ENCODE data around the gene TTN. TPM values are rescaled to one million over a fixed set of nuclear protein-coding genes. Genes with fewer than 3 reads are reported as not detected.

TTN gene
- total and polyA plus RNA-seq, 2 donors (not counting 1 experiment from before 2014, with no cell fraction given) = 0.14 to 0.33 TPM

GRCh38 chr2:178550352-178550751, 256.9 kb downstream of the TTN start:
- Histone ChIP-seq H4K20me1 (ENCODE audit: control insufficient read depth, extremely low read depth, insufficient read depth, low read length) (no peaks in the 10 kb centered on the region), H2AFZ (ENCODE audit: low read length) (no peak overlapping the region), H3K4me3 (replicated peaks in 1 of 4; ENCODE audit: control extremely low read depth in 1 of 4, insufficient read depth in 1 of 4, low read depth in 3 of 4, low read length in 4 of 4) (no peak overlapping the region), H3K4me1 (ENCODE audit: control insufficient read depth, extremely low read depth, insufficient read depth, low read length) (peaks cover 3% of the 10 kb centered on the region), H3K4me2 (ENCODE audit: extremely low read depth, insufficient read depth, low read length) (no peak overlapping the region), H3K27me3 (ENCODE audit: control insufficient read depth, insufficient read depth, low read length) (no peaks in the 10 kb centered on the region), H3K79me2 (ENCODE audit: control insufficient read depth, insufficient read depth, low read length) (no peaks in the 10 kb centered on the region), H3K36me3 (ENCODE audit: control insufficient read depth, insufficient read depth, low read length) (no peaks in the 10 kb centered on the region), H3K9me3 (ENCODE audit: control insufficient read depth, insufficient read depth, low read depth, low read length) (no peaks in the 10 kb centered on the region), H3K9ac (ENCODE audit: insufficient read depth, low read length) (no peak overlapping the region), H3K27ac (ENCODE audit: insufficient read depth, low read length) (no peak overlapping the region)
- DNase-seq (ENCODE audit: low read depth in 2 of 2) = no peak
- TF ChIP-seq EZH2 (IDR thresholded peaks at IDR 0.05; ENCODE audit: low read length, missing control alignments) (no peak), CTCF (conservative IDR thresholded peaks at IDR 0.05 in 1 of 2, IDR thresholded peaks at IDR 0.05 in 1 of 2; ENCODE audit: low read depth in 1 of 2, low read length in 2 of 2) (no peak)

- H3K4me1 ChIP-seq (ENCODE audit: control insufficient read depth, extremely low read depth, insufficient read depth, low read length) = no peaks in the 10 kb centered on the region
- TF ChIP-seq EZH2 (IDR thresholded peaks at IDR 0.05; ENCODE audit: low read length, missing control alignments) (no peak), CTCF (conservative IDR thresholded peaks at IDR 0.05 in 1 of 2, IDR thresholded peaks at IDR 0.05 in 1 of 2; ENCODE audit: low read depth in 1 of 2, low read length in 2 of 2) (no peak)
- no peaks in the 10 kb centered on the region for H3K9me3 ChIP-seq (ENCODE audit: control insufficient read depth, insufficient read depth, low read depth, low read length)
- H3K27ac ChIP-seq (ENCODE audit: insufficient read depth, low read length) = no peak overlapping the region
- no peaks in the 10 kb centered on the region for H3K36me3 ChIP-seq (ENCODE audit: control insufficient read depth, insufficient read depth, low read length)
- no peak overlapping the region for H3K9ac ChIP-seq (ENCODE audit: insufficient read depth, low read length)
- no peak for DNase-seq (ENCODE audit: low read depth in 2 of 2)
- no peaks in the 10 kb centered on the region for H3K27me3 ChIP-seq (ENCODE audit: control insufficient read depth, insufficient read depth, low read length)
- no peak overlapping the region for H3K4me3 ChIP-seq (replicated peaks in 1 of 4; ENCODE audit: control extremely low read depth in 1 of 4, insufficient read depth in 1 of 4, low read depth in 3 of 4, low read length in 4 of 4)
- H2AFZ ChIP-seq (ENCODE audit: low read length) = no peak overlapping the region
- H3K79me2 ChIP-seq (ENCODE audit: control insufficient read depth, insufficient read depth, low read length) = no peaks in the 10 kb centered on the region
- no peak overlapping the region for H3K4me2 ChIP-seq (ENCODE audit: extremely low read depth, insufficient read depth, low read length)
- H4K20me1 ChIP-seq (ENCODE audit: control insufficient read depth, extremely low read depth, insufficient read depth, low read length) = no peaks in the 10 kb centered on the region
Observed at GRCh38 chr2:178542569-178542968, 264.7 kb downstream of the TTN start.

- H2AFZ ChIP-seq (ENCODE audit: low read length) = no peak overlapping the region
- no peak for DNase-seq (ENCODE audit: low read depth in 2 of 2)
- no peaks in the 10 kb centered on the region for H3K36me3 ChIP-seq (ENCODE audit: control insufficient read depth, insufficient read depth, low read length)
- no peak overlapping the region for H3K4me2 ChIP-seq (ENCODE audit: extremely low read depth, insufficient read depth, low read length)
- H3K9me3 ChIP-seq (ENCODE audit: control insufficient read depth, insufficient read depth, low read depth, low read length) = no peaks in the 10 kb centered on the region
- TF ChIP-seq CTCF (conservative IDR thresholded peaks at IDR 0.05 in 1 of 2, IDR thresholded peaks at IDR 0.05 in 1 of 2; ENCODE audit: low read depth in 1 of 2, low read length in 2 of 2) (no peak), EZH2 (IDR thresholded peaks at IDR 0.05; ENCODE audit: low read length, missing control alignments) (no peak)
- no peaks in the 10 kb centered on the region for H3K4me1 ChIP-seq (ENCODE audit: control insufficient read depth, extremely low read depth, insufficient read depth, low read length)
- no peaks in the 10 kb centered on the region for H3K27me3 ChIP-seq (ENCODE audit: control insufficient read depth, insufficient read depth, low read length)
- H3K9ac ChIP-seq (ENCODE audit: insufficient read depth, low read length) = no peak overlapping the region
- H3K79me2 ChIP-seq (ENCODE audit: control insufficient read depth, insufficient read depth, low read length) = no peaks in the 10 kb centered on the region
- no peak overlapping the region for H3K4me3 ChIP-seq (replicated peaks in 1 of 4; ENCODE audit: control extremely low read depth in 1 of 4, insufficient read depth in 1 of 4, low read depth in 3 of 4, low read length in 4 of 4)
- no peaks in the 10 kb centered on the region for H4K20me1 ChIP-seq (ENCODE audit: control insufficient read depth, extremely low read depth, insufficient read depth, low read length)
- no peak overlapping the region for H3K27ac ChIP-seq (ENCODE audit: insufficient read depth, low read length)
Observed at GRCh38 chr2:178542161-178542560, 265.1 kb downstream of the TTN start.

Measured in fibroblast of lung (primary cell).